Measurements from ENCODE around the gene RUNDC1. TPM values are rescaled to one million over a fixed set of nuclear protein-coding genes. Genes with fewer than 3 reads are reported as not detected.

RUNDC1 gene
- total RNA-seq: 11.7 and 12.5 TPM in 2 replicates
- long read RNA-seq, partial matches to known transcripts: 0 of 1 reads
- long read RNA-seq, other reads (novel, unspliced or antisense): 1 of 1 reads

GRCh38 chr17:42980274-42980765 lies at the start of gene RUNDC1:
Gene RUNDC1, plus strand, starts transcription at chr17:42980565. Its CDS starts 12 bp downstream, at chr17:42980577.
- H3K4me1 Mint-ChIP-seq (ENCODE audit: unreplicated experiment): peaks cover 32% of the 10 kb centered on the region
- TF ChIP-seq, protein P1, sequence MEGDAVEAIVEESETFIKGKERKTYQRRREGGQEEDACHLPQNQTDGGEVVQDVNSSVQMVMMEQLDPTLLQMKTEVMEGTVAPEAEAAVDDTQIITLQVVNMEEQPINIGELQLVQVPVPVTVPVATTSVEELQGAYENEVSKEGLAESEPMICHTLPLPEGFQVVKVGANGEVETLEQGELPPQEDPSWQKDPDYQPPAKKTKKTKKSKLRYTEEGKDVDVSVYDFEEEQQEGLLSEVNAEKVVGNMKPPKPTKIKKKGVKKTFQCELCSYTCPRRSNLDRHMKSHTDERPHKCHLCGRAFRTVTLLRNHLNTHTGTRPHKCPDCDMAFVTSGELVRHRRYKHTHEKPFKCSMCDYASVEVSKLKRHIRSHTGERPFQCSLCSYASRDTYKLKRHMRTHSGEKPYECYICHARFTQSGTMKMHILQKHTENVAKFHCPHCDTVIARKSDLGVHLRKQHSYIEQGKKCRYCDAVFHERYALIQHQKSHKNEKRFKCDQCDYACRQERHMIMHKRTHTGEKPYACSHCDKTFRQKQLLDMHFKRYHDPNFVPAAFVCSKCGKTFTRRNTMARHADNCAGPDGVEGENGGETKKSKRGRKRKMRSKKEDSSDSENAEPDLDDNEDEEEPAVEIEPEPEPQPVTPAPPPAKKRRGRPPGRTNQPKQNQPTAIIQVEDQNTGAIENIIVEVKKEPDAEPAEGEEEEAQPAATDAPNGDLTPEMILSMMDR (IDR thresholded peaks at IDR 0.05): no peak
- no peaks in the 10 kb centered on the region for H3K9me3 Mint-ChIP-seq (ENCODE audit: unreplicated experiment)
- peak within 1 kb of the TSS; percentile 99 for H3K4me3 Mint-ChIP-seq (ENCODE audit: unreplicated experiment)
- no peaks in the 10 kb centered on the region for H3K27me3 Mint-ChIP-seq (ENCODE audit: unreplicated experiment)
- peaks cover 5% of the 10 kb centered on the region for H3K36me3 Mint-ChIP-seq (ENCODE audit: unreplicated experiment)
- peak within 1 kb of the TSS; percentile 89 for H3K27ac Mint-ChIP-seq (ENCODE audit: unreplicated experiment)
- peak; percentile 96 for DNase-seq (ENCODE audit: extremely low spot score, unreplicated experiment)

GRCh38 chr17:42937712-42938596 lies 42.4 kb upstream of the RUNDC1 start:
- no peak overlapping the region for H3K27ac Mint-ChIP-seq (ENCODE audit: unreplicated experiment)
- DNase-seq (ENCODE audit: extremely low spot score, unreplicated experiment): no peak
- H3K27me3 Mint-ChIP-seq (ENCODE audit: unreplicated experiment): peaks cover 32% of the 10 kb centered on the region
- H3K4me1 Mint-ChIP-seq (ENCODE audit: unreplicated experiment): no peaks in the 10 kb centered on the region
- H3K36me3 Mint-ChIP-seq (ENCODE audit: unreplicated experiment): no peaks in the 10 kb centered on the region
- TF ChIP-seq, protein P1 (IDR thresholded peaks at IDR 0.05): peak; percentile 76
- no peak overlapping the region for H3K4me3 Mint-ChIP-seq (ENCODE audit: unreplicated experiment)
- H3K9me3 Mint-ChIP-seq (ENCODE audit: unreplicated experiment): no peaks in the 10 kb centered on the region

DNA sequence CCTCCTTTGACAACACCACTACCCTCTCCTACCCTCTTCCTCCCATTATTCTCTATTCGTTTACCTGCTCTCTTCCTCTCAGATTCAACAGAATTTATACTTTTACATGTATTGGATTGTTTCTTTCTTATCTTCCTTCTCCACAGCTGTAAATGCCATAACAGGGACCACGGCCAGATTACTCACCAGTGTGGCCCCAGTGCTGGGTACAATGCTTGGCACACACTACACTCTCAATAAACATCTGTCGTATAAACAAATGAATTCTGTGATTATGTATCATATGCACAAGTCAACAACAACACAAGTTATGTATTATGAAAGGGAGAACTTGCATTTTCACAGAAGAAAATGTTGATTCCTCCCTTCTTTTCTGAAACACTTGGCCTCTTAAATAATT lies 36.2 kb upstream of the RUNDC1 start:
- Mint-ChIP-seq H3K27ac (ENCODE audit: unreplicated experiment) (no peak overlapping the region), H3K27me3 (ENCODE audit: unreplicated experiment) (peaks cover 12% of the 10 kb centered on the region), H3K36me3 (ENCODE audit: unreplicated experiment) (peaks cover 3% of the 10 kb centered on the region), H3K4me3 (ENCODE audit: unreplicated experiment) (no peak overlapping the region), H3K4me1 (ENCODE audit: unreplicated experiment) (no peaks in the 10 kb centered on the region), H3K9me3 (ENCODE audit: unreplicated experiment) (no peaks in the 10 kb centered on the region)
- TF ChIP-seq, protein P1 (IDR thresholded peaks at IDR 0.05): no peak
- no peak for DNase-seq (ENCODE audit: extremely low spot score, unreplicated experiment)

- Mint-ChIP-seq H3K4me3 (ENCODE audit: unreplicated experiment) (no peak overlapping the region), H3K9me3 (ENCODE audit: unreplicated experiment) (no peaks in the 10 kb centered on the region), H3K27ac (ENCODE audit: unreplicated experiment) (no peak overlapping the region), H3K36me3 (ENCODE audit: unreplicated experiment) (peaks cover 23% of the 10 kb centered on the region), H3K27me3 (ENCODE audit: unreplicated experiment) (no peaks in the 10 kb centered on the region), H3K4me1 (ENCODE audit: unreplicated experiment) (no peaks in the 10 kb centered on the region)
- no peak for DNase-seq (ENCODE audit: extremely low spot score, unreplicated experiment)
- TF ChIP-seq, protein P1 (IDR thresholded peaks at IDR 0.05): no peak
Measured at GRCh38 chr17:42946812-42947211, 33.6 kb upstream of the RUNDC1 start.

Measured in osteocyte (in vitro differentiated cells).